HG03571 (cell line): ENCODE measurements around the gene SORL1.

Experiments
- ATAC-seq: cut with Tn5 transposase; IDR thresholded peaks from one replicate; pipeline ENCODE4 v1.9.1; 2021; ENCODE audit not compliant: unreplicated experiment

SORL1 gene

DNA sequence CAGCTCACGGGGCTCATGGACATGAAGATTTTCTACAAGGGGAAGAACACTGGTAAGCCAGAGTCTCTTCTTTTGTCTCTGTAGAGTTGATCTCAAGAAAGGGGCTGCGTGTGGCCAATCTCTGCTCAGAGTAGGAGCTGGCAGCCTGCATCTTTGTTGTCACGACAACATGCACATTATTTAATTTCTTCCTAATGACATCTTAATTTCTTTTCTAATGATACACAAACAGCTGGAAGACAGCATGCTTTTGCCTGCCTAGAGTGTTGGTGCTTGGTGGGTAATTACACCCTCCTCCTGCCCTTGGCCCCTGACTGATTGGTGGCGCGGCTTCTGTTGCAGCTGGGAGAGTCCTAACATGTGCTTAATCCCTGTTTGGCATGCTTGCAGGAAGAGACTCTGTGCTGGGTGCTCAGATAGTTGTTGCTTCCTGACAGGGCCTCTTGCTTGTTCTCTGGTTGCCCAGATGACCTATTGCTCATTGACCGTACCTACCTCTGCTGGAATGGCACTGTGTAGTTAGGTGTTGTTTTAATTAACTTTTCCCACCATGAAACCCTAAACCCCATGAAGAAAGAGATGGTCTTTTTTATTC, 107.6 kb downstream of the SORL1 start:
- no peak for ATAC-seq

DNA sequence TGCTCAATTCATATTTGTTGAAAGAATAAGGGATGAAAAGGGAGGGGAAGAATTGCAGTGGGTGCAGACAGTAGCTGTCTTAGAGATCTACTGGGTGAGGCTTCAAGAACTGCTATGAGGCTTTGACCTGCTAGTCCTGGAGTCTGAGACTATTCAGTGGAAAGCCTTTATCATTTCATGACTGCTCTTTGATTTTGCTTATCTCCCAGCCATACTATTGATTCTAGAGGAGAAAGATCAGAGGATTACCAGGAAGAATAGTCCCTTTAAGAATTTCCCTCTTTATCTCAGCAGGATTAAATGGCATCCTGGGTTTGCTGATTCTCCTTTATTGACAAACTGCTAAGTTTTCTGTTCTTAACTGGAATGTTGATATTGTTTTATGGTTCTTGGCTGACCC, 108.1 kb downstream of the SORL1 start:
- no peak for ATAC-seq

DNA sequence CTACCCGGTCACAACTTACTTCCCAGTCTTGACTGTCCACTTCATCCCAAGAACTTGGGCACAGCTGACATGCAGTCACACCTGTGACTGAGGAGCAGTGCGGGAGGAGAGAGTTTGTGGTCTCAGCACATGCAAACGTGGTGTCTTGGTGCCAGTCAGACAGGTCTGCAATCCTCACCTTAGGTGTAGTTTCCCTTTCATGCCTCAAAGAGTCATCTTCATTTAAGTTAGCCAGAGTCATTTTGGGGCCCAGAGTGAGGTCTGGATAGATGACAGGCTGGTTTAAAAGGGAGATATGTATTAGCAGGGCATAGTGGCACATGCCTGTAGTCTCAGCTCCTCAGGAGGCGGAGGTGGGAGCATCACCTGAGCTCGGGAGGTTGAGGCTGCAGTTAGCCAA, 109.1 kb downstream of the SORL1 start:
- no peak for ATAC-seq

DNA sequence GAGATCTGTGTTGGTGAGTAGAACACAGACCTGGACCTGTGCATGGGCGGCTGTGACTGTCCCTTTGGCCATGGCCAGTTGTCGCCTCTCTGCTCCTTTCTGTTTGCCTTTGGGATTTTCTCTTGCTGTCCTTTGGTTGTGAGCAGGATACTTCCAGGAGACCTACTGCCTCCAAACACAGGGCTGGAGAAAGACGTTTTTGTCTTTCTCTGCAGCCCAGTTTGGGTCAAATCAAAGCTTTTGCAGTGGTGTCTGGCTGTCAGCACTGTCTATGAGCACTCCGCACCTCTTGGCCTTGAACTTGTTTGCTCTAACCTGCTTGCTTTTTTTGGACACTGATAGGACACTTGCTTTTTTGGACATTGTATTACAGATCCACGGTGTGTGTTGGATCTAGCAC, 109.6 kb downstream of the SORL1 start:
- no peak for ATAC-seq

DNA sequence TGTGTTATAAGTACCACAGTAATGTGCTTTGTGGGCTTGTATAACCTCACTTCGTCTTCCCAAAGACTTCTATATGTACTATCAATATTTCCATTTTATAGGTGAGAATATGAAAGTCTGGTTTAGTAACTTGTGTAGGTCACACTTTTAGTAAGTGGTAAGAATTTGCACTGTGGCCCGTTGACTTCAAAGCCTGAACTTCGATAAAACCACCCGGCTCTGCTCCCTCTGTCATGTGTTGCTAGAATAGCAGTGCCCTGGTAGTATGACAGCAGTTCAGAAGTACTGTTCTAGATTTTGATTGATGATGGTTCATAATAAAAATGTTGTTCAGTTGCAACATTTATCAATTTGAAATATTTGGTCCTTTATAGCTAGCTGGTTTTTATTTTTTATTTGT, 110.9 kb downstream of the SORL1 start:
- ATAC-seq, result no peak

DNA sequence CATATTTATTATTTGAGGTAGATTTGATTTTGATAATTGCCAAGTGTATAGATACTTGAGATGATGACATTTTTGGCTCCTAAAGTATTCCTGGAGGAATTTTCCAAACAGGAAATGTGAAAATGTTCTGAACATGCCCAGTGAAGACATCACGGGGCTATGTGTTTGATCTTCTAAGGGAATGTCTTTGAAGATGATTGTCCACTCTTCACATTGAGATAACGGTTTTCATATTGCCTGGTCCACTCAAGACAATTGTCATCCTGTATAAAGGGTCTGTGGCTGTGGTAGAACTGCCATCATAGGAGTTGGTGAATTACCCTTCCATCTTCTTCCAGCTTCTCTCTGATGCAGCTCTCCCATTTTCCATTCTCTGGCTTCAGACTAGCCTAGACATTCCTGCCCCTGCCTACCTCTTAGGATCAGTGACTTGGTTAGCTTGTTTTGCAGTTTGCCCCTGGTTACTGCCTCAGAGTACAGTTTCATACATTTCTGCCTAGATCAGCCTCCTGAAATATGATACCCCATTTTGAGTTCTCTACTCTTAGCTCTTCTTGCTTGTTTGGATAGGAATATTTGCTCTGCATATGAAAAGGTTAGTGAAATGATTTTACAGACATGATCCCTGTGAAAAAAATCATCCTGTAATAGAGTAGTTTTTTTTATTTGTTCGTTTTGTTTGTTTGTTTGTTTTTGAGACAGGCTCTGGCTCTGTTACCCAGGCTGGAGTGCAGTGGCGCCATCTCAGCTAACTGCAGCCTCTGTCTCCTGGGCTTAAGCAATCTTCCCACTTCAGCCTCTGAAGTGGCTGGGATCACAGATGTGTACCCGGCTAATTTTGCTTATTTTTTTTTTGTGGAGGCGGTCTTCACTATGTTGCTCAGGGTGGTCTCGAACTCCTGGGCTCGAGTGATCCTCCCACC, 112.0 kb downstream of the SORL1 start:
- no peak for ATAC-seq

DNA sequence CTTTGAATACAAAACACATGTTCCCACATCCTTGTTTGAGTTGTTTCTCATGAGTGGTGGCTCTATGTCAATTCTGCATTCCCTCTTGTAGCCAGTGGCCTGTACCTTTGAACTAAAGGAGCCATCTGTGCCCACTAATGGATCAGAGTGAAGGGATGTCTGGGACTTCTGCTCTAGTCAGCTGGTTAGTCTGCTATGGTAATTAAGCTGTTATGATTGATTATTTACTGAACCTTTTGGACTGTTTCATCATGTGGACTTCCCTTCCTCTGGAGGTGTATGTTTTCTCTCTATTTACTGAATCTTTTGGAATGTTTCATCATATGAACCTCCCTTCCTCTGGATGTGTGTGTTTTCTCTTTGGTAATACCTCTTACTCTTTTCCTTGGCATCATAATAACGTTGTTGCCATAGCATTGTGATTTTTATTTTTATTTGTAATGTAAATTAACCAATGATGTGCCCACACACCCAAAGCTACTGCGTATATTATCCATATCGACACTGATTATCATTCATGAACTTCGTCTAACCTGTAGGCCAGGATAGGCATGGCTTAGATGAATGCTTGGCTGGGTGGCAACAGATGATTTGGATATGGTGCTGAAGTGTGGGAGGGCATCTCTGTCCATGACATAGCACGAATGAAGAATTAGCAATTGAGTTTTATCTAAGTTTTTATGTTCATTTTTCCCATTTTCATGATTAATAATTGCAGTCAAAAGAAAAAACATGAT, 113.0 kb downstream of the SORL1 start:
- no peak for ATAC-seq

DNA sequence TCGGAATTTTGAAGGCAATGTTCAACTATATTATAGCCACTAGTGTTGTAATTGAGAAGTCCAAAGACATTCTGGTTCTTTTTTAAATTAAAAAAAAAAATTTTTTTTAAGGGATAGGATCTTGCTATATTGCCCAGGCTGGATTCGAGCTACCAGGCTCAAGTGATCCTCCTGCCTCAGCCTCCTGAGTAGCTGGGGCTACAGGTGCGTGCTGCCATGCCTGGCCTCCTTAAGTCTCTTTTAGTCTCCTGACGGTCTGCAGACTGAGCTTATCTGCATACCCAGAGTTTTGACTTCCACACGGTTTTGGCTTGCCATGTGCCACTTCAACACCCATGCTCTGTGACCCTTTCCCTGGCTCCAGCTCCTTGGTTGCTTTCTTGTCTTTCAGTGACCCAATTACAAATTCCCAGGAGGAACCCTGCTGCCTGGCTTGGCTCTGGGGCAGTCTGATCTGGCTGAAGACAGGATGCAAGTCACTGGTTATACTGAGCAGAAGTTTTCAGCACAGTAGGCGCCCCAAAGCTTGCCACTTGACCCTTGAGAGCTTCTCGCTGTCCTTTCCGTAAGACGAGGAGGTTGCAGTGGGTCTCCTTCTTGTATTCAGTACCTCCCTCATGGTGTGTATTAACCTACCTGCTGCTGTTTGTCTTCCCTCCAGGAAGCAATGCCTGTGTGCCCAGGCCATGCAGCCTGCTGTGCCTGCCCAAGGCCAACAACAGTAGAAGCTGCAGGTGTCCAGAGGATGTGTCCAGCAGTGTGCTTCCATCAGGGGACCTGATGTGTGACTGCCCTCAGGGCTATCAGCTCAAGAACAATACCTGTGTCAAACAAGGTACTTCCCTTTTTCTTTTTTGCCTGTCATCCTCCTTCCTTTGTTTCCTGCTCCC, 114.4 kb downstream of the SORL1 start:
- no peak for ATAC-seq

DNA sequence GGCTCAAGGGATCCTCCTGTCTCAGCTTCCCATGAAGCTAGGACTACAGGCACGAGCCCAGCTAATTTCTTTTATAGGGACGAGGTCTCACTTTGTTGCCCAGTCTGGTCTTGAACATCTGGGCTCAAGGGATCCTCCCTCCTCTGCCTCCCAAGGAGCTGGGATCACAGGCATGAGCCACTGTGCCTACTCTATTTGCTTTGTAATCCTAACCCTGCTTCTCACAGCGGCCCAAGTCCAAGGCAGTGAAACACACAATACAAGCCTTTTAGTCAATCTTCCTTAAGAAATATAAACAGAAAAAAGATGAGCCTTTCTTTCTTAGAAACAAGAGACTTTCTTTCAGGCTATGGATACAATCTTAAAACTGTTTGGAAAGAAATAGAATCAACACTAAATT, 115.9 kb downstream of the SORL1 start:
- no peak for ATAC-seq

DNA sequence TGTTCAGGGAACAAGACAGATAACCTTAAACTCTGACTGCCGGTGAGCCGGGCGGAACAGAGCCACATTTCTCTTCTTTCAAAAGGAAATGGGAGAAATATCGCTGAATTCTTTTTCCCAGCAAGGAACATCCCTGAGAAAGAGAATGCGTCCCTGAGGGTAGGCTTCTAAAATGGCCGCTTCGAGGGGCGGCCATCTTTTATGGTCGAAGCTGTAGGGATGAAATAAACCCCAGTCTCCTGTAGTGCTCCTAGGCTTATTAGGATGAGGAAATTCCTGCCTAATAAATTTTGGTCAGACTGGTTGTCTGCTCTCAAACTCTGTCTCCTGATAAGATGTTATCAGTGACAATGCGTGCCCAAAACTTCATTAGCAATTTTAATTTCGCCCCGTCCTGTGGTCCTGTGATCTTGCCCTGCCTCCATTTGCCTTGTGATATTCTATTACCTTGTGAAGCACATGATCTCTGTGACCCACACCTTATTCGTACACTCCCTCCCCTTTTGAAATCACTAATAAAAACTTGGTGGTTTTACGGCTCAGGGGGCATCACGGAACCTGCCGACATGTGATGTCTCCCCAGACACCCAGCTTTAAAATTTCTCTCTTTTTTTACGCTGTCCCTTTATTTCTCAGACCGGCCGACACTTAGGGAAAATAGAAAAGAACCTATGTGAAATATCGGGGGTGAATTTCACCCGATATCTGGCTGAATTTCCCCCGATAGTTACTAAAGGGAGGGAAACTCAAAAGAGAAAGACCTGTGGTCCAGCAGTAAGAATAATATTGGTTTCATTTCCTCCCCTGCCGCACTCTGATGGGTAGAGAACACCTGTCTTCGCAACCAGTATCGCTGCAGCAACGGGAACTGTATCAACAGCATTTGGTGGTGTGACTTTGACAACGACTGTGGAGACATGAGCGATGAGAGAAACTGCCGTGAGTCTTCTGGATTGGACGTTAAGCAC, 117.5 kb downstream of the SORL1 start:
- peak; percentile 97 for ATAC-seq

DNA sequence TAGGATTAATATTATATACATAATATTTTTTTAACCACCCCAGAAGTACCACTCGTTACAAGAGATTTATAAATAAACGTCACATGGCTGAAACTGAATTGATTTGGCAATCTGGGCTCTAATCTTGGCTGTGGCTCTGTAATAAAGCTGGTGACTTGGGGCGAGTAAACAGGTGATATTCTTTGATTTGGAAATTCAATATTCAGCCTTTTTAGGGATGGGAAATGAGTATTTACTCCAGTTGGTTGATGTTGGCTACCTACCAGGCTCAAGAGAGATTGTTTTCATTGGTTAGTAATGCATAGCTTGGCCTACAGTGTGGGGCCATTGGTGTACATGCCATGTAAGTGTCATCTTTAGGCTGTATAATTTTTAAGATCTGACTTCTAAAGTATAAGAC, 118.3 kb downstream of the SORL1 start:
- ATAC-seq, result no peak

DNA sequence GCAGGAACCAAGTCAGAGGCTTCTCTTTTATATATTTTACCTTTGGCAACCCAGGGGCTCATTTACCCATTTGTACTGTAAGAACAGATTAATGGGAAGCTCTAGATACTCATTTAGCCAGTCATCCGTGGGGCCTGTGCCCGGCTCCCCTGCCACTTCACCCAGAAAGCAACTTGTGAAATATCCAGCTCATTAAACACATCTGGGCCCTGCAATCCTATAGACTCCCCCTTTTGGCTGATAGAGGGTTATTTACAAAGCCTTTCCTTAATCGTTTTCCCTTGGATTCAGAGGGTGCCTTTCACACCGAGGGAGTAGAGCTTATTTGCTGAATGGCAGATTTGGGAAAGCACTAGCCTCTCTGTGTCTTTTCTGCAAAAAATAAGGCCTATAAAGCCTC, 119.4 kb downstream of the SORL1 start:
- ATAC-seq, result no peak

DNA sequence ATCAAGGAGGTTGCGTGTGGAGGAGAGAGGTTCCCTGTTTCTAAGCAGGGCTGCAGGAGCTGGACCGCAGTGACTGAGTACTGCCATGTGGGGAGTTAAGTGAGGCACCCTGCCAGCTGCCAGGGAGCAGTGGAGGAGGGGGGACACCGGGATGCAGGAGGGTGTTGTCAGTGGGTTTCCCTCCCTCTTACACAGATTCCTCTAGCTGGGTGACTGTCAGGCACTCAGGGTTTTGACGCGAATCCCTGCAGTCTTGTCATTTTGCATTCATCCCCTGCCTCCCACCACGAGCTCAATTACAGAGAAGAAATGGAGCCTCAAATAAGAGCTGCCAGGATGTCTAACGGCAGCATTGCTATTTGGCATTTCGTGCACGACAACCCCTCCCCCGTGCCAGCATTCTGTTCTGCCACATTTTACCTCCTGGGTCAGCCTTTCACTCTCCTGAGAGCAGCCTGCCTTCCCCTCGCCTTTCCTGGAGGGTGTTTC, 120.5 kb downstream of the SORL1 start:
- no peak for ATAC-seq

DNA sequence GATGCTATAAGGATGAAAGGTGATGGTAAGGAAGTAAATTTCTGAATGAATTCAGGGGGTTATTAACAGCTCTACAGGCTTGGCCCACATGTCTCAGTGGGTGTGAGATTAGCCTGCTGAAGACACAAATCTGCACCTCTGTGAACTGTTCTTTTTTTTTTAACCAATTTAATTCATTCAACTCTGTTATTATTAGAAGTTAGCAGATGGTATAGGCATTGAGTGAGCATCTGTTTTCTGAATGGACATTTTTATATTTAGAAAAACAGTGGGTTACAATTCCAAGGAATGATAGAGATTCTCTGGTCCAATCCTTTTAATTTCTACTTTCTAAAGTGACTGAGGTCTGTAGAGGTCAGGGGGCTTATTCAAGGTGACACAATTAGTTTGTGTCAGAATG, 122.7 kb downstream of the SORL1 start:
- no peak for ATAC-seq

DNA sequence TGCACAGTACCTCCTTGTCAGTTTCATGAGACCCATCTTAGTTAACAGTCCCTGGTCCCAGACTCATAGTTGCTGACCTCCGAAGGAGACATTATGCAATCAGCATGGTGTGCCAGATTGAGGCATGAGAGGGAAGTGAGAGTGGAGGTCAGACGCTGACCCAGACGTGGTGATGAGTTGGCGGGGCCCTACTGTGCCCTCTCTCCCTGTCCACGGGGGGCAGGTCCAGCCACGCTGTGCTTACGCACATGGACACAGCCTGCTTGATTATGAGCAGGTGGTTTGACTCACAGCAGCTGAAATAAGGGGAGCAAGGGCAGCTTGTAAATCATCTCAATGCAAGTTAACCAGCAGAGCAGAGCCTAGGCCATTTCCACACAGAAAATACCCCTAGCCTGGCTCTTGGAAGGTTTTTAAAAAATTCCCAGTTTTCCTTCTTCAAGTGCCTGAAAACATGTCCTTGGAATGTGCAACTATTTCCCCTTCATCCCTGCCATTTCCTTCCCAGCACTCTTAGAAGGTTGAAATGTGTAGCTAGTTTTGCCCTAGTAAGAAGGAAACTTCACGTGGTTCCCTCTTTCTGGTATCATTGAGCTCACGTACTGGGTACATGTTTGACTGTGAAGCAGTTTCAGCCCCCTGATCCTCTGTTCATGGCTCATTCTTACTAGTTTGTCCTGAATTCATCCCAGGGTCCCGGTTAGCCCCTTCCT, 123.3 kb downstream of the SORL1 start:
- peak; percentile 66 for ATAC-seq

DNA sequence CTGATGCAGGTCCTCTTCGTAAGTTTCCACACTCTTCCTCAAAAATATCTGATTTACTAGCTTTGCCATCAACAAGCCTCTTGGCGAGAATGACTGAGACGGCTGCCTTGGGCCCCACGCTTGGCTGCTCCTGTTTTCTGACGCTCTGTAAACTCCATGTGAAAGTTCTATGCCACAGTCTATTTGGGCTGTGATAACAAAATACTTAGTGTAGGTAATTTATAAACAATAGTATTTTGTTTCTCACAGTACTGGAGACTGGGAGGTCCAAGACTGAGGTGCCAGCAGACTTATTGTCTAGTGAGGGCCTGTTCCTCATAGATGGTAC, 123.8 kb downstream of the SORL1 start:
- peak; percentile 31 for ATAC-seq

DNA sequence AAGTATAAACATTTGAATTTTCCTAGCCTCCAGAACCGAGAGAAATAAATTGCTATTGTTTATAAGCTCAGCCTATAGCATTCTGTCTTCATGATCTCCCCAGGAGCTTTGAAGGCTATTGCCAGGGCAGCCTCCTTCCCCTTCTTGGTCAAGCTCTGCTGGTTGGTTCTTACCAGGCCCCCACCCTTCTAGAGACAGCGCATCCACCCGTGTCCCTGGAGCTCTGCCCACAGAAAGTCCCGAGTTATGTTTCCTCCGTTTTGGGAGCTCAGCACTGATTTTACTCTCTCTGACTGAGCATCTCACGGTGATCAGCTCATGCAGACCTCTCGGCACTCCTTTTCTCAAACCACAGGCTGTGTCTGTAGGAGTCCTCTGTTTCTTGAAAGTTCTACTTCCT, 124.4 kb downstream of the SORL1 start:
- ATAC-seq, result no peak

DNA sequence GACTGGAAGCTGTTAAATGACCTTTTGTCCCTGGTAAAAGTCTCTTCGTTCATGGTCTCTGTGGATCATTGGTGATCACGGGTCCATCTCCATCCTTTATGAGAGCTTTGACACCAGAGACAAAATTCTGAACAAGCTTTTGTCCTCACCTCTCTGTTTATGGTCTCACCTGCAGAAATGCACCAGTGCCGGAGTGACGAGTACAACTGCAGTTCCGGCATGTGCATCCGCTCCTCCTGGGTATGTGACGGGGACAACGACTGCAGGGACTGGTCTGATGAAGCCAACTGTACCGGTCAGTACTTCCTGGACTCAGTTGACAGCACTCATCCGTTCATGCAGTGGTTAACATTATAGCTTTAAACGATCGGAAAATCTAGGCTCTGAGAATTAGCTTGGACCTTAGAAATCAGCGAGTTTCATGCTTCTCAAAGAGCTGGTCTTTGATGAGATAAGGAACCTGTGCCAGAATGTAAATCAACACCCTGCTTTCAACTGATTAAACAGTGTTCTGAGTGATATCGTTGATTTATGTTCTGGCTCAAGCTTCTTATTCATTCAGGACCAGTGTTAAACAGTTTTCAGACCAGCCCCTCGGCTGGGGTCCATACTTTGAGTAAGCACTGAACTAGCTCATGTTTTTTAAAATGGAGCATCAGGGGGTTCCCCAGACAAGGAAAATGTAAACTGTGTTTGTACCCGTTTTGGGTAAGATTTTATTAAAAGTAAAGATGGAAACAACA, 125.2 kb downstream of the SORL1 start:
- no peak for ATAC-seq
